Testis (tissue), 2 donors: ENCODE results near the gene FLAD1.

Experiments used
- POLR2A ChIP-seq: fragments of 450-650 bp; IDR thresholded peaks from one replicate; pipeline ENCODE4 v1.6.1; 2017; ENCODE audit warnings: antibody characterized with exemption, mild to moderate bottlenecking, moderate library complexity
- TF ChIP-seq, protein P1 (sequence below), 3 experiments: fragments of 450-650 bp in 2 of 3; fragments of 200-600 bp in 1 of 3; sonication (generic) in 1 of 3; IDR thresholded peaks; one replicate each; pipeline ENCODE4 v1.5.1; 2016 to 2019; ENCODE audit warnings: antibody characterized with exemption in 3 of 3, mild to moderate bottlenecking in 2 of 3, moderate library complexity in 1 of 3

DNA sequence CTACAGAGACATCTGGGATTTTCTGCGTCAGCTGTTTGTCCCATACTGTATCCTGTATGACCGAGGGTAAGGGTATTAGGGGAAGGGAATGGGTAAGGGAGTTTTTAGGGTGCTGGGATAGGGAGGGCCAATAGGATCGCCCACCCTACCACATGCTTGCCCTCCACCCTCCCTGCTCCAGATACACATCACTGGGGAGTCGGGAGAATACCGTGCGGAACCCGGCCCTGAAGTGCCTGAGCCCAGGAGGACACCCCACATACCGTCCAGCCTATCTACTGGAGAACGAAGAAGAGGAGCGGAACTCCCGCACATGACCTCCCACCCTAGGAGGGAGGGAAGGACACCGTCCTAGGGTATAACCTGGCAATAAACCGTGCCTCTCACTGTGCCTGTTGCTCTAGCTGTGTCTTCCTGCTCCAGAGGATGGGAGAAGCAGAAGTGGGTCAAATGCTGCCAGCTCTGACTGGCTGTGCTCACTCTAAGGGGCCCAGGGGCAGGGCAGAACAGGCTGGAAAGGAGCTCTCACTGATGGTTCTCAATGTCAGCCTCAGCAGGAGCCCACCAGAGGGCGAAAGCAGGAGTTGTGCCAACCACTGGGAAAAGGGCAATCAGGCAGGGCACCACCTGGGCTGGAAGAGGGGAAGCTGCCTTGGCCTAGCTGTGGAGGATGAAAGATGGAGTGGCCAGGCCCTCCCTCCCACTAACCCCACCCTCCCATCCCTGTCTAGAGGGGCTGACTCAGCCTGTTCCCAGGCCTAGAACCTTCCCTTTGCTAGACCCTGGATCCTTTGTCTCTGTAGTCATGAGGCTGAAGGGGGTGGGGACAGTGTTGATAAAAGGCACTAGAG, 9.8 kb downstream of the FLAD1 start:
- TF ChIP-seq POLR2A: no peak
- TF ChIP-seq, protein P1, sequence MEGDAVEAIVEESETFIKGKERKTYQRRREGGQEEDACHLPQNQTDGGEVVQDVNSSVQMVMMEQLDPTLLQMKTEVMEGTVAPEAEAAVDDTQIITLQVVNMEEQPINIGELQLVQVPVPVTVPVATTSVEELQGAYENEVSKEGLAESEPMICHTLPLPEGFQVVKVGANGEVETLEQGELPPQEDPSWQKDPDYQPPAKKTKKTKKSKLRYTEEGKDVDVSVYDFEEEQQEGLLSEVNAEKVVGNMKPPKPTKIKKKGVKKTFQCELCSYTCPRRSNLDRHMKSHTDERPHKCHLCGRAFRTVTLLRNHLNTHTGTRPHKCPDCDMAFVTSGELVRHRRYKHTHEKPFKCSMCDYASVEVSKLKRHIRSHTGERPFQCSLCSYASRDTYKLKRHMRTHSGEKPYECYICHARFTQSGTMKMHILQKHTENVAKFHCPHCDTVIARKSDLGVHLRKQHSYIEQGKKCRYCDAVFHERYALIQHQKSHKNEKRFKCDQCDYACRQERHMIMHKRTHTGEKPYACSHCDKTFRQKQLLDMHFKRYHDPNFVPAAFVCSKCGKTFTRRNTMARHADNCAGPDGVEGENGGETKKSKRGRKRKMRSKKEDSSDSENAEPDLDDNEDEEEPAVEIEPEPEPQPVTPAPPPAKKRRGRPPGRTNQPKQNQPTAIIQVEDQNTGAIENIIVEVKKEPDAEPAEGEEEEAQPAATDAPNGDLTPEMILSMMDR (IDR thresholded peaks at IDR 0.05): no peak
